Brain microvascular endothelial cell (primary cell): ENCODE results near the gene GNA12.

ENCODE experiments used
- DNase-seq: peaks from one replicate; pipeline ENCODE4 v3.0.0-alpha.2; 2020
- H3K27ac ChIP-seq: fragments of 250-450 bp; sonication (Bioruptor Pico); 2 replicates; pipeline ENCODE4 v1.5.1; 2020; ENCODE audit warnings: mild to moderate bottlenecking, moderate library complexity
- H3K27me3 ChIP-seq: fragments of 250-450 bp; sonication (Bioruptor Pico); replicated peaks from 2 replicates; pipeline ENCODE4 v1.5.1; 2020; ENCODE audit warnings: mild to moderate bottlenecking
- H3K36me3 ChIP-seq: fragments of 250-450 bp; sonication (Bioruptor Pico); replicated peaks from 2 replicates; pipeline ENCODE4 v1.5.1; 2020; ENCODE audit warnings: mild to moderate bottlenecking
- H3K4me3 ChIP-seq: 2 replicates; pipeline ENCODE4 v1.5.1; 2011; ENCODE audit warnings: low read depth, mild to moderate bottlenecking, control low read depth, low read length, moderate library complexity
- in situ Hi-C: cut with HindIII; loops from 2 replicates; pipeline ENCODE4 v1.10.0; 2017; ENCODE audit warnings: low sequenced_read_pairs, low pct_ligation_motif_present
- TF ChIP-seq, protein P1 (sequence below): IDR thresholded peaks from 2 replicates; pipeline ENCODE4 v1.5.1; 2011; ENCODE audit warnings: low read depth, mild to moderate bottlenecking, moderate library complexity, low read length, control low read depth, inconsistent platforms; ENCODE audit errors: missing control alignments

Gene GNA12

DNA sequence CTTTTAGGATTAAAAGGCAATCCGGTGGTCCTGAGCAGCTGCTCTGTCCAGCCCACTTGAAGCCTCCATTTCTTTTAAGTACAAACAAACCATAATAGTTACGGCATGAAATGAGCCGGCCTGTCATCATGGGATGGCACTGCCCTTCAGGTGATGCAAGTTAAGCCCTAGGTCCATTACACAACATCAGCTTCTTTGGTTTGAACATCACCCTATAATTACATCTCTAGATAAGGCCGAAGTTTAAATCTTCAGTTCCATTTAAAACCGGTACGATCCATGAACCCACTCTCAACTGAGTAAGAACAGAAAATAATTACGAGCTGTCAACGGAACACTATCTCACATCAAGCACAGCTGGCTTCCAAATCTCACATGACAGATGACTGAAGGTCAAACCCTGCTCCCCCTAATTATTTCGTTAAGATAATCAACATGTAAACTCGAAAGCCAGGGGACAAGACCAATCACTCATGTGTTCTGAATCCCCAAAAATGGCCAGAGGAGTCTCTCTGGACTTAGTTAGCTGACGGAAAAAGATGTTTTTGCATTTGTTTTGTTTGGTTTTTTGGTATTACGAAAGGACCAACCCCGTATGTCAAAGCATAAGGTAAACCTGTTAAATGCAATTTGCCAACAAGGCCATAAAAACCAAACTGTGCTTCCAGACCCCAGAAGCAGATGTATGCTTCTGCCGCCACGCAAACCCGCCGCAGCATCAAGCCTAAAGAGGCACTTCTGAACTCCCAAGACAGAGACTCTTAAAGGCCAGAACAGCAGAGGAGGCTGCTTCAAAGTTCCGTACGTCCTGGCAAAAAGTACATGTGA, 10.8 kb downstream of the GNA12 start:
- H3K4me3 ChIP-seq: no peak overlapping the region
- H3K27ac ChIP-seq: no peak overlapping the region
- no peak for DNase-seq
- no peaks in the 10 kb centered on the region for H3K27me3 ChIP-seq
- H3K36me3 ChIP-seq: peaks cover 6% of the 10 kb centered on the region
- in situ Hi-C loops: no loop called here
- TF ChIP-seq, protein P1, sequence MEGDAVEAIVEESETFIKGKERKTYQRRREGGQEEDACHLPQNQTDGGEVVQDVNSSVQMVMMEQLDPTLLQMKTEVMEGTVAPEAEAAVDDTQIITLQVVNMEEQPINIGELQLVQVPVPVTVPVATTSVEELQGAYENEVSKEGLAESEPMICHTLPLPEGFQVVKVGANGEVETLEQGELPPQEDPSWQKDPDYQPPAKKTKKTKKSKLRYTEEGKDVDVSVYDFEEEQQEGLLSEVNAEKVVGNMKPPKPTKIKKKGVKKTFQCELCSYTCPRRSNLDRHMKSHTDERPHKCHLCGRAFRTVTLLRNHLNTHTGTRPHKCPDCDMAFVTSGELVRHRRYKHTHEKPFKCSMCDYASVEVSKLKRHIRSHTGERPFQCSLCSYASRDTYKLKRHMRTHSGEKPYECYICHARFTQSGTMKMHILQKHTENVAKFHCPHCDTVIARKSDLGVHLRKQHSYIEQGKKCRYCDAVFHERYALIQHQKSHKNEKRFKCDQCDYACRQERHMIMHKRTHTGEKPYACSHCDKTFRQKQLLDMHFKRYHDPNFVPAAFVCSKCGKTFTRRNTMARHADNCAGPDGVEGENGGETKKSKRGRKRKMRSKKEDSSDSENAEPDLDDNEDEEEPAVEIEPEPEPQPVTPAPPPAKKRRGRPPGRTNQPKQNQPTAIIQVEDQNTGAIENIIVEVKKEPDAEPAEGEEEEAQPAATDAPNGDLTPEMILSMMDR: no peak

DNA sequence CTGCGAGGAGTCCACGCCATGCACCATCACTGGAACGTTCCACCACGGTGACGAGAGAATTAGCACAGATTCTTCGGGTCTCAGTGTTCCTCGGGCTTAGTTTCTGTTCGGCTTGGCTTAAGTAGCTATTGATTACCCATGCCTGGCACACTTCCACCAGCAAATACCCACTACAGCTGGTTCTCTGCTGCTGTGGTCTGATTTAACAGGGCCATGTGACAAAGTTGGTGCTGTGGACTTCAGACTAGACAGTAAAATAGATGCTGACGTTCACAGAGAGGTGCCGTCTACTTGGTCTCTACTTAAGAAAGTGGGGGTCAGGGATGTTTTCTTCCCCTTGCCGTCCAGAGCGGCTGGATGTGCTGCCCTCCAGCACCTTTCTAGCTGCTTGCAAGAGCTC, 11.6 kb downstream of the GNA12 start:
- no peak overlapping the region for H3K27ac ChIP-seq
- H3K36me3 ChIP-seq: peaks cover 6% of the 10 kb centered on the region
- no peaks in the 10 kb centered on the region for H3K27me3 ChIP-seq
- no peak overlapping the region for H3K4me3 ChIP-seq
- in situ Hi-C loops: no loop called here
- TF ChIP-seq, protein P1: no peak
- DNase-seq: no peak

DNA sequence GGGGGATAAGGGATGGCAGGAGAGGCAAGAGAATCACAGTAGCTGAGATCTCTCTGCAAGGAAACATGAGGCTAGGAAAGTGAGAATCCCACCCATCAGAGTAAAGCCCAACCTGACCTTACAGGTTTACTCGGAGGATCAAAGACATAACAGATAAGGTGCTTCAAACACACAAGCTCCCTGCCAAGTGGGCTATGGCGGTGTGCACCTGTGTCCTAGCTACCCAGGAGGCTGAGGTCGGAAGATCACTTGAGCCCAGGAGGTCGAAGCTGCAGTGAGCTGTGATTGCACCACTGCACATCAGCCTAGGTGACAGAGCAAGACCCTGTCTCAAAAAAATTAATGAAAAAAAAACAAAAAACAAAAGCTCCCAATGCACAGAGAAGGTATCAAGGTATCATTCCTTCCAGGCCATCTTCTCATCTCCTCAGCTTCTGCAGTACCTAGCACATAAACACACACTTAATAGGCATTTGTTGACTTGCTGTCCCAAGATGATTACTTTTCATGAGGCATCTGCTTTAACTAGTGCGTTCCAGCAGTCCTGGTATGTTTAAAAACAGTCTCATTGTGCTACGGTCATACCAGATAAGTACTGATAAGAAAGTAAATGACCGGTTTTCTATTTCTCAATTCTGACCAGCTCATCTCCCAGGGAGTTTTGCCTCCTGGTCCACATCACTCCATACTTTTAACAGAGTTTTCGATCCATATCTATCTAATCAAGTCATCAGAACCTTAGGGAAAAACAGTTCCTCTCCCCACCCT, 13.3 kb downstream of the GNA12 start:
- TF ChIP-seq, protein P1: no peak
- DNase-seq: no peak
- Histone ChIP-seq H3K27ac (no peak overlapping the region), H3K36me3 (peaks cover 6% of the 10 kb centered on the region), H3K27me3 (no peaks in the 10 kb centered on the region), H3K4me3 (no peak overlapping the region)
- in situ Hi-C loops: no loop called here

DNA sequence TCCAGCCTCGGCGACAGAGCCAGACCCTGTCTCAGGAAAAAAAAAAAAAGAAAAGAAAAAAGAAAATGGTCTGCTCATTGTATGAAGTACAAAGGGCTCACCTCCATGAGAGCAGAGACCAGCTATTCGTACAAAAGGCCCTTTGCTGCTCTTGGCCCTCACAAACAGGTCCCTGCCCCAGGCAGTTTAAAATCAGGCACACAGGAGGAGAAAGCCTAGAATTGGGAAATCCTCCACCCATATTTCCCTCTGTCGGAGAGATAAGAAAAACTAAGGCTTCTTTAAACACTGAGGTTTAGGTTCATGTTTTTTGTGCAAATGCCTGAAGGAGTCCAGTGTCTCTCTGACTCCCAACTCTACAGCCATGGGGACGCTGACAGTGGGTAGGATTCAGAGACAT, 15.1 kb downstream of the GNA12 start:
- DNase-seq: no peak
- TF ChIP-seq, protein P1: no peak
- Histone ChIP-seq H3K27ac (no peak overlapping the region), H3K27me3 (no peaks in the 10 kb centered on the region), H3K4me3 (no peak overlapping the region), H3K36me3 (no peaks in the 10 kb centered on the region)
- in situ Hi-C loops: no loop called here

DNA sequence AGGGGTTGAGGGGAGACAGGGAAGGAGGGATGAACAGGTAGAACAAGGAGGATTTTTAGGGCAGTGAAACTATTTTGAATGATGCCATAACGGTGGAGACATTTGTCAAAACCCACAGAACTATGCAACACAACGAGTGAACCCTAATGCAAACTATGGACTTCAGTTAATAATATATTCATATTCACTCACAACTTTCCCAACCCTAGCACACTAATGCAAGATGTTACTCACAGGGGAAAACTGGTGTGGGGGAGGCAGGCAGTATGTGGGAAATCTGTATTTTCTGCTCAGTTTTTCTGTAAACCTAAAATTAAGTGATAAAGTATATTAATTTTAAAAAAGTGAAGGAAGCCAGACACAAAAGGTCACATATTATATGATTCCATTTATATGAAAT, 17.3 kb downstream of the GNA12 start:
- TF ChIP-seq, protein P1: no peak
- DNase-seq: no peak
- no peaks in the 10 kb centered on the region for H3K27me3 ChIP-seq
- no peak overlapping the region for H3K27ac ChIP-seq
- in situ Hi-C loops: no loop called here
- H3K36me3 ChIP-seq: no peaks in the 10 kb centered on the region
- no peak overlapping the region for H3K4me3 ChIP-seq
